HT-29 (cell line): ENCODE data around the gene SMARCD1. TPM values are rescaled to one million over a fixed set of nuclear protein-coding genes. Genes with fewer than 3 reads are reported as not detected.

Experiments used
- DNase-seq: peaks from one replicate; pipeline ENCODE4 v3.0.0-alpha.2; 2015; ENCODE audit warnings: low spot score
- total RNA-seq: library from RNA; depleted of rRNA; stranded (reverse); fragments of >200 nt; shearing (Covaris generic); gene quantifications from 2 replicates; pipeline ENCODE4 v1.2.3, GENCODE V29; 2014

Gene SMARCD1
- total RNA-seq, 1 experiment from 2014 or later = 74.8 TPM

GRCh38 chr12:50057000-50057841 is 27.9 kb upstream of the SMARCD1 start, which contains the start of gene ASIC1:
TSS of gene ASIC1 (plus strand) at chr12:50057596. CDS start at chr12:50058767, 1,171 bp downstream.
- DNase-seq = peak; percentile 66

GRCh38 chr12:50057896-50058670 is 27.1 kb upstream of the SMARCD1 start:
- DNase-seq = no peak

DNA sequence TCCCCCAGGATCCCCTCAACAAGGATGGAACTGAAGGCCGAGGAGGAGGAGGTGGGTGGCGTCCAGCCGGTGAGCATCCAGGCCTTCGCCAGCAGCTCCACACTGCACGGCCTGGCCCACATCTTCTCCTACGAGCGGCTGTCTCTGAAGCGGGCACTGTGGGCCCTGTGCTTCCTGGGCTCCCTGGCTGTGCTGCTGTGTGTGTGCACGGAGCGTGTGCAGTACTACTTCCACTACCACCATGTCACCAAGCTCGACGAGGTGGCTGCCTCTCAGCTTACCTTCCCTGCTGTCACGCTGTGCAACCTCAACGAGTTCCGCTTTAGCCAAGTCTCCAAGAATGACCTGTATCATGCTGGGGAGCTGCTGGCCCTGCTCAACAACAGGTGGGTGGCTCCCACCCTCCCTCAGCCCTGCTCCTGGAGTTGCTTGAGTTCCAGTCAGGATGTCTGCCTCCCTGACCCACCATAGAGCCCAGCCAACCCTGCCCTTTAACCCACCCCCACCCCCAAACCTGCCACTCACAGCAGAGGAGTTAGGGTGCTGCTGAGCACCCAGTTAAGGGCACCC is 26.3 kb upstream of the SMARCD1 start:
- no peak for DNase-seq

GRCh38 chr12:50059440-50060119 is 25.6 kb upstream of the SMARCD1 start:
- no peak for DNase-seq

DNA sequence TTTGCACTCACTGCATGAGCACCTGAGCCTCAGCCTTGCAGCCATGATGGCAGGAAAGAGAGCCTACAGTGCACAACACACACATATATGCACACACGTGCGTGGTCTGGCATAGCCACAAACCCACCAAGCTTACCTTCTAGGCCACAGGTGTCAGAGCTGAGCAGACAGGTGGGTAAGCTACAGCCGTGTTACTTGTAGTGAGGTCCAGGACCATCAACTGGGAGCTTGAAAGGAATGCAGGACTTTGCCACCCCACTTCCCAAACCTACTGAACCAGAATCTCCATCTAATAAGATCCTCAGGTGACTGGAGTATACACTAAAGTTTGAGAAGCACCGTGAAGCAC is 25.0 kb upstream of the SMARCD1 start:
- no peak for DNase-seq

GRCh38 chr12:50061171-50061570 is 24.0 kb upstream of the SMARCD1 start:
- no peak for DNase-seq

GRCh38 chr12:50061946-50062686 is 23.0 kb upstream of the SMARCD1 start:
- no peak for DNase-seq

GRCh38 chr12:50062728-50063460 is 22.2 kb upstream of the SMARCD1 start:
- no peak for DNase-seq

GRCh38 chr12:50065726-50066310 is 19.3 kb upstream of the SMARCD1 start:
- no peak for DNase-seq

DNA sequence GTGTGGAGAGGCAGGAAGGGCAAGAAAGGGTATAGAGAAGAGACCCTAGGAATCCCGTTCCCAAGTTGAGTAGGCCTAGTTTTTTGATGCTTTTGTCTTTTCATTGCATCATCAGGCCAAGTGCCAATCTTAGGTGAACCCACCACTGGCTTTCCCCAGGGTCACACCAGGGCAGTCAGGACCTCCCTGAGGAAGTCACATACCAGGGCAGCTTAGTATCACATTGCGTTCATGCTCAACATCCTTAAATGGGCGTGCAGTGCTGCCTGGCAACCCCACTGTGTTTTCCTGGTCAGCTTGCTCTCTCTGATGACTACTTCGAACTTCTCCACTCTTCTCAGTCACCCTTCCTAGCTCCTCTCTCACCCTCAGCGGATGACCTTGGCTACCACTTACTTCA is 18.7 kb upstream of the SMARCD1 start:
- no peak for DNase-seq

DNA sequence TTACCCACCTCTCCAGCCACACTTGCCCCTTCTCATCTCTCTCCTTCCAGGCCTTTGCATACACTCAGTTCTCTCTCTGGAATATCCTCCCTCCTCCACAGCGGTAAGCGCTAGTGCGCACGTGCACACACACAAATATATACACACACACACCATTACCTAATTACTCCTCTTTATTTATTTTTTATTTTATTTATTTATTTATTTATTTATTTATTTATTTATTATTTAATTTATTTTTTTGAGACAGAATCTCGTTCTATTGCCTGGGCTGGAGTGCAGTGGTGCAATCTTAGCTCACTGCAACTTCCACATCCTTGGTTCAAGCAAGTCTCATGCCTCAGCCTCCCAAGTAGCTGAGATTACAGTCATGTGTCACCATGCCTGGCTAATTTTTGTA is 16.1 kb upstream of the SMARCD1 start:
- DNase-seq = no peak

- no peak for DNase-seq
Measured at GRCh38 chr12:50069539-50069938, 15.6 kb upstream of the SMARCD1 start.

- DNase-seq = peak; percentile 86
Measured at GRCh38 chr12:50070314-50071060, 14.7 kb upstream of the SMARCD1 start.

DNA sequence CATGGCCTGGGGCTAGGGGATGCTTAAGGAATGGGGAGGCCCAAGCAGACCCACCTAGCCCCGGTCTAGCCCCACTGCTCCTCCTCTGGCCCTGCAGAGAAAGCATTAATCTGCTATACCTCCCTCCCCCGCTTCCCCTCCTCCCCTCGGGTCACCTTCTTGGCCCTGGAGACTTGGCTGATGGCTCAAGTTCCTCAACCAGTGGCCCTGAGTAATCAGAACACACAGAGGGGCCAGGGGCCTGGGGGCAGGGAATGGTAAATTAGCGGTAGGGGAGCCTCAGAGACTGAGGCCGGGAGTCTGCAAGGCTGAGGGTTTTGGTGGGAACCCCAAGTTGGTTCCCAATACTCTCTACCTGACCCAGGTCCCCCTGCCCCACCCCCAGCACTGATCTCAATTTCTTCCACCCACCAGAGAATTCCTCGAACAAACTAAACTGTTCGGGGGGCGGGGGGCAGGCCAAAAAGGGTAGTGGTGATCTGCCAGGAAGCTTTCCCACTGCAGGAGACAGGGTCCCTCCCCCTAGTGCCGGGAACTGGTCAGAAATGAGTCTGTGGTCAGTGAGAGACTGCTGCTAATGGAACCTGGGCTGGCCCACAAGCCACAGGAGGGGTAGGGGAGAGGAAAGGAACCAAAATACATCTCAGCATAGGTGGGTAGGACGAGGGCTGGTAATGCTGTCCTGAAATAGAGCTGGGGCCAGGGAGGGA is 12.8 kb upstream of the SMARCD1 start:
- no peak for DNase-seq

- peak; percentile 46 for DNase-seq
Measured at GRCh38 chr12:50073206-50073605, 11.9 kb upstream of the SMARCD1 start.

- DNase-seq = no peak
Measured at GRCh38 chr12:50073712-50074111, 11.4 kb upstream of the SMARCD1 start.

- DNase-seq = peak; percentile 90
Measured at GRCh38 chr12:50074936-50075807, 10.0 kb upstream of the SMARCD1 start.

GRCh38 chr12:50075808-50076170 is 9.4 kb upstream of the SMARCD1 start:
- DNase-seq = no peak
